Spleen (tissue), 11 donors: Measurements from ENCODE around the gene HLA-DQB2. TPM values are rescaled to one million over a fixed set of nuclear protein-coding genes. Genes with fewer than 3 reads are reported as not detected.
A peak's percentile ranks its signal among the peaks of the same experiment; 100 is the strongest.

Experiments
- DNase-seq: peaks from one replicate; pipeline ENCODE4 v3.0.0-alpha.2; 2020
- H3K27ac ChIP-seq, 8 donors: fragments of 200-600 bp; sonication (generic) in 7 of 8; 1 replicate in 4 of 8; 2 replicates in 4 of 8; pipeline versions ENCODE4 v1.5.0 to v1.8.0; 2016 to 2021; ENCODE audit warnings: inconsistent platforms in 4 of 8, mild to moderate bottlenecking in 4 of 8, moderate library complexity in 1 of 8
- H3K27me3 ChIP-seq, 7 donors: fragments of 200-600 bp; sonication (generic) in 6 of 7; replicated peaks in 1 of 7; 1 replicate in 4 of 7; 2 replicates in 3 of 7; pipeline versions ENCODE4 v1.5.0 to v1.8.0; 2016 to 2021; ENCODE audit warnings: inconsistent platforms in 3 of 7, mild to moderate bottlenecking in 1 of 7
- H3K36me3 ChIP-seq, 6 donors: fragments of 200-600 bp; sonication (generic) in 5 of 6; 1 replicate in 4 of 6; 2 replicates in 2 of 6; pipeline versions ENCODE4 v1.5.0 to v1.8.0; 2016 to 2021; ENCODE audit warnings: inconsistent platforms in 2 of 6
- H3K4me1 ChIP-seq, 6 donors: fragments of 200-600 bp; sonication (generic) in 5 of 6; 1 replicate in 3 of 6; 2 replicates in 3 of 6; pipeline versions ENCODE4 v1.5.0 to v1.8.0; 2016 to 2021; ENCODE audit warnings: inconsistent platforms in 3 of 6
- H3K4me3 ChIP-seq, 8 donors: fragments of 200-600 bp; sonication (generic) in 7 of 8; 1 replicate in 4 of 8; 2 replicates in 4 of 8; pipeline versions ENCODE4 v1.5.0 to v1.8.0; 2016 to 2021; ENCODE audit warnings: inconsistent platforms in 4 of 8, mild to moderate bottlenecking in 4 of 8, moderate library complexity in 2 of 8
- H3K9me3 ChIP-seq, 8 donors: fragments of 200-600 bp; sonication (generic) in 7 of 8; 1 replicate in 4 of 8; 2 replicates in 4 of 8; pipeline versions ENCODE4 v1.5.0 to v1.8.0; 2016 to 2021; ENCODE audit warnings: inconsistent platforms in 4 of 8
- POLR2A ChIP-seq, 3 donors: fragments of 450-650 bp; IDR thresholded peaks; one replicate each; pipeline ENCODE4 v1.5.1; 2017; ENCODE audit warnings: antibody characterized with exemption in 3 of 3, mild to moderate bottlenecking in 1 of 3
- POLR2AphosphoS5 ChIP-seq, 3 donors: sonication (generic); formaldehyde crosslinking; IDR thresholded peaks; one replicate each; pipeline ENCODE4 v1.5.1; 2017; ENCODE audit warnings: antibody characterized with exemption in 3 of 3
- WGBS, 5 donors: extraction: QIAGEN DNeasy Blood & Tissue Kit in 3 of 5; methylation state at CpG; one replicate each; pipeline versions ENCODE4 v1.1.5 to v1.1.7; 2013 to 2018; 5-methylcytosine and 5-hydroxymethylcytosine counted together
- intact Hi-C: fragments of 100-400 bp; cut with DNase I; formaldehyde crosslinking; loops from one replicate; pipeline ENCODE4 v1.15.0; 2023; ENCODE audit warnings: low total_unique reads
- polyA plus RNA-seq, 3 donors: library from polyadenylated mRNA; stranded (reverse); fragments of 200-250 nt; gene quantifications; one replicate each; pipeline ENCODE4 v1.2.1, GENCODE V29; 2013
- total RNA-seq, 7 donors: library from RNA; depleted of rRNA in 3 of 7; stranded (reverse); fragments of >200 nt in 3 of 7; fragmentation: NEBNext Ultra II Directional in 4 of 7; extraction: Animal tissue kit (Norgen Biotek cat#: 25700) in 4 of 7; gene quantifications; one replicate each; pipeline versions ENCODE4 v1.1.0 to v1.2.1, GENCODE V29; 2016 to 2021
- TF ChIP-seq, protein P1 (sequence below), 11 experiments: fragments of 200-600 bp in 7 of 11; fragments of 450-650 bp in 4 of 11; sonication (generic) in 4 of 11; IDR thresholded peaks in 8 of 11; conservative IDR thresholded peaks in 3 of 11; 1 replicate in 7 of 11; 2 replicates in 4 of 11; pipeline versions ENCODE4 v1.4.0 to v1.8.0; 2016 to 2021; ENCODE audit warnings: antibody characterized with exemption in 11 of 11, inconsistent platforms in 4 of 11, mild to moderate bottlenecking in 1 of 11
- donor health status: healthy with polysubstance abuse.
- donor health status: DM: no; HTN: no; CAD: no; lungs with moderate emphysema.
- donor health status: DM: no; HTN: no; CAD: no.
- donor health status: Bipolar disorder and iron deficiency.
- donor health status: healthy.
- donor health status: DM: no; HTN: no; CAD: no.
- donor health status: DM: yes; HTN: yes; CAD: no.

HLA-DQB2 gene
- total and polyA plus RNA-seq, 10 donors = 0.88 to 72.6 (median 5.8) TPM; not detected in 2

DNA sequence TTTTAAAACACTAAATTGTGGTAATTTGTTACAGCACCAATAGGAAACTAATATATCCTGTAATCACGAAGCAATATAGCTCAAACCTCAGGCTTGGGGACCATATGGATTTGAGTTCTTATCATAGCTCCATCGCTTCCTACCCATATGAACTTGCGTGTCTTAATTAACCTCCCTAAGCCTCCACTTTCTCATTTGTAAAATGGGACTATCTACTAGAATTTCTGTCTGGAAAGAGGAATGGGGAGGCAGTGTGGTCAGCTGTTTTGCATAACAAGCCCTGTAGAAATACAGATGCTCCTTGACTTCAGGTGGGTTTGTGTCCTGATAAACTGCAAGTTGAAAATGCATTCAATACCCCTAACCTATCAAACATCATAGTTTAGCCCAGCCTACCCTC, 36.4 kb upstream of the HLA-DQB2 start:
- no peak for TF ChIP-seq POLR2AphosphoS5 (IDR thresholded peaks at IDR 0.05)
- TF ChIP-seq POLR2A (IDR thresholded peaks at IDR 0.05) = no peak
- TF ChIP-seq, protein P1, sequence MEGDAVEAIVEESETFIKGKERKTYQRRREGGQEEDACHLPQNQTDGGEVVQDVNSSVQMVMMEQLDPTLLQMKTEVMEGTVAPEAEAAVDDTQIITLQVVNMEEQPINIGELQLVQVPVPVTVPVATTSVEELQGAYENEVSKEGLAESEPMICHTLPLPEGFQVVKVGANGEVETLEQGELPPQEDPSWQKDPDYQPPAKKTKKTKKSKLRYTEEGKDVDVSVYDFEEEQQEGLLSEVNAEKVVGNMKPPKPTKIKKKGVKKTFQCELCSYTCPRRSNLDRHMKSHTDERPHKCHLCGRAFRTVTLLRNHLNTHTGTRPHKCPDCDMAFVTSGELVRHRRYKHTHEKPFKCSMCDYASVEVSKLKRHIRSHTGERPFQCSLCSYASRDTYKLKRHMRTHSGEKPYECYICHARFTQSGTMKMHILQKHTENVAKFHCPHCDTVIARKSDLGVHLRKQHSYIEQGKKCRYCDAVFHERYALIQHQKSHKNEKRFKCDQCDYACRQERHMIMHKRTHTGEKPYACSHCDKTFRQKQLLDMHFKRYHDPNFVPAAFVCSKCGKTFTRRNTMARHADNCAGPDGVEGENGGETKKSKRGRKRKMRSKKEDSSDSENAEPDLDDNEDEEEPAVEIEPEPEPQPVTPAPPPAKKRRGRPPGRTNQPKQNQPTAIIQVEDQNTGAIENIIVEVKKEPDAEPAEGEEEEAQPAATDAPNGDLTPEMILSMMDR (IDR thresholded peaks at IDR 0.05 in 8 of 11, conservative IDR thresholded peaks at IDR 0.05 in 3 of 11) = no peak
- 78 to 96% (median 86%) methylated on average over 3 of the region's 3 CpGs for WGBS, 5 donors
- no peaks in the 10 kb centered on the region for H3K36me3 ChIP-seq
- peaks cover 0 to 20% (median 15%) of the 10 kb centered on the region in 8 donors for H3K9me3 ChIP-seq
- peaks cover 0 to 3% (median 0%) of the 10 kb centered on the region in 7 donors for H3K27me3 ChIP-seq
- H3K4me1 ChIP-seq = peaks cover 0 to 30% (median 21%) of the 10 kb centered on the region in 6 donors
- H3K4me3 ChIP-seq = no peak overlapping the region
- intact Hi-C loops = no loop called here
- no peak for DNase-seq
- no peak overlapping the region for H3K27ac ChIP-seq

DNA sequence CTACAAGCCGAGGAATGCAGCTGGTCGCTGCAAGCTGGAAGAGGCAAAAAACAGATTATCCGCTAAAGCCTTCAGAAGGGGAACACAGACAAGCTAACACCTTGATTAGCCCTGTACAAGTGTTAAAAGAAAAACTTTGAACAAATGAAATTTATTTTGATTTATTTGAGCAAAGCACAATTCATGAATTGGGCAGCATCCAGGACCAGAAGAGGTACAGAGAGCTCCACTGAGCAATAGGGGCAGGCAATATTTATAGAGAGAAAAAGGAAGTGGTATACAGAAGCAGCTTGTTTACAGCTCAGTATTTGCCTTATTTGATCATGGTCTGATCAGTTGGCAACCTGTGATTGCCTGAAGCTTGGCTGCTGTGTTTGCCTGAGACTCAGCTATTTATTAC, 35.8 kb upstream of the HLA-DQB2 start:
- intact Hi-C loops = no loop called here
- H3K4me1 ChIP-seq = peaks cover 0 to 35% (median 27%) of the 10 kb centered on the region in 6 donors
- H3K36me3 ChIP-seq = no peaks in the 10 kb centered on the region
- peaks cover 0 to 20% (median 15%) of the 10 kb centered on the region in 8 donors for H3K9me3 ChIP-seq
- H3K4me3 ChIP-seq = no peak overlapping the region
- TF ChIP-seq, protein P1 (IDR thresholded peaks at IDR 0.05 in 8 of 11, conservative IDR thresholded peaks at IDR 0.05 in 3 of 11) = no peak
- TF ChIP-seq POLR2AphosphoS5 (IDR thresholded peaks at IDR 0.05) (no peak), POLR2A (IDR thresholded peaks at IDR 0.05) (no peak)
- WGBS, 5 donors = 92 to 96% (median 96%) methylated on average over 3 of the region's 3 CpGs
- no peak for DNase-seq
- peaks cover 0 to 3% (median 0%) of the 10 kb centered on the region in 7 donors for H3K27me3 ChIP-seq
- no peak overlapping the region for H3K27ac ChIP-seq

DNA sequence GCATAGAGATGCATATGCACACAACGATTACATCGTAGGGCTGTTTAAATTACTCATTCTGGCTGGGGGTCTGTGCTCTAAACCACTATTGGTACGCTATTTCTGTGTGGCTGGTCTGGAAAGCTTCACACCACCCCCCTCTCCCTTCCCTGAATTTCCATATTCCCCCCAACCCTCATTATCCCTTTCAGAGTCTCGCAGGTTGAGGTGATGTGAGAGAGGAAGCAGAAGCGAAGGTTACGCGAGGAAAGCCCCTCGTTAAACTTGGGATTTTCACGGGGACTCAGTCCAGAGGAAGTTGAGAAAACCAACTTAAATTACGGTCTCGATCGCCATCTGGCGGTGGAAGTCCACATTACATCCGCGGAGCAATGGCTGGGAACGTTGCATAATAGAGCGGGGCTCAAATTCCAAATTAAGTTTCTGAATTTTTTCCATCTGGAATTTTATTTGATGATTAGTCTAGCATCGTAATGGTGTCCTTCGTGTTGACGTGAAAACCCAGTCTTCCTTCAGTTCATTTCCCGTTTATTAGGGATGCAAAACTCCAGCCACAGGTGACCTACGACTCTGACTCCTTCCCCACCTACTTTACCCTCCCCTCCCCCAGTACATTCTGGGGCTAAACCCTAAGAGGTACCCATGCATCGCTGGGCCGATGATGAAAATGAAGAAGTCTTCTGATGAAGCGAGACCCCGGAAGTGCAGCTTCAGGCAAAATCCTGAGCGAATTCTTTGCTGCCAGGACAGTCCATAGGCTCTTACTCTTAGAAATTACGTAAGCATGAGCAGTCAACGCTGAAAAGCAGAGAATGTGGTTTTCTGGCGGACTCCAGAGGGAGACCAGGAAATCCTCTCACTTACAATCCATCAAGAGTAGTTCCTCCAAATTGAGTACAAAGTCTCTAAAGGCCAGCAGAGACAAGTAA, 33.8 kb upstream of the HLA-DQB2 start:
- peak in 1 of 3 donors; percentile 16 for TF ChIP-seq POLR2AphosphoS5 (IDR thresholded peaks at IDR 0.05)
- TF ChIP-seq POLR2A (IDR thresholded peaks at IDR 0.05) = no peak
- TF ChIP-seq, protein P1 (IDR thresholded peaks at IDR 0.05 in 8 of 11, conservative IDR thresholded peaks at IDR 0.05 in 3 of 11) = peak; percentile 83 to 99 (median 96)
- H3K4me3 ChIP-seq = peak overlapping the region in 4 of 8 donors; percentile 6 to 56 (median 11)
- DNase-seq = peak; percentile 89
- no peaks in the 10 kb centered on the region for H3K36me3 ChIP-seq
- H3K9me3 ChIP-seq = peaks cover 0 to 20% (median 15%) of the 10 kb centered on the region in 8 donors
- WGBS, 5 donors = 4 to 5% (median 4%) methylated on average over 30 of the region's 30 CpGs
- peaks cover 0 to 44% (median 32%) of the 10 kb centered on the region in 6 donors for H3K4me1 ChIP-seq
- peaks cover 0 to 3% (median 0%) of the 10 kb centered on the region in 7 donors for H3K27me3 ChIP-seq
- H3K27ac ChIP-seq = peak overlapping the region in 6 of 8 donors; percentile 26 to 60 (median 42)
- intact Hi-C loops = no loop called here

DNA sequence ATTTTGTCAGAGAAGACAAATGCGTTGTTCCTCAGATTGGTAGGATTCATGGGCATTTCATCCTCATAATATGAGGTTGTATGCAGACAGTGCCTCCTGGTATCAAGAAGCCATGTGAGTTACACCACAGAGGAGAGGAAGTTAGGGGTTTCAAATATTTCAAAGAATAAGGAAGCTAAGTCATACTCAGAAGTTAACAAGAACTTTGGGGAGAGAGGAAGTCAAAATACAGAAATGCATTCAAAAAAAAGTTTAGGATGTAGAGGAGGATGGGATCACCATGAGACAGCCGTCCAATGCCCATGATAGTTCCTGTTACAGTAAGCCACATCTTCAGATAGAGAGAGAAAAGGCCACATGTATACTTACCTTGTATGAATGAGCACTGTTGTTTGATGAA, 31.2 kb upstream of the HLA-DQB2 start:
- DNase-seq = no peak
- Histone ChIP-seq H3K27ac (peak overlapping the region in 4 of 8 donors; percentile 15 to 52 (median 28)), H3K36me3 (no peaks in the 10 kb centered on the region), H3K4me3 (no peak overlapping the region), H3K27me3 (peaks cover 0 to 3% (median 0%) of the 10 kb centered on the region in 7 donors), H3K9me3 (peaks cover 0 to 14% (median 12%) of the 10 kb centered on the region in 8 donors), H3K4me1 (peaks cover 0 to 44% (median 32%) of the 10 kb centered on the region in 6 donors)
- TF ChIP-seq, protein P1 (IDR thresholded peaks at IDR 0.05 in 8 of 11, conservative IDR thresholded peaks at IDR 0.05 in 3 of 11) = no peak
- TF ChIP-seq POLR2A (IDR thresholded peaks at IDR 0.05) = no peak
- TF ChIP-seq POLR2AphosphoS5 (IDR thresholded peaks at IDR 0.05) = no peak
- intact Hi-C loops = no loop called here
- 13 to 43% (median 23%) methylated on average over 2 of the region's 2 CpGs for WGBS, 5 donors
